HPDE6-E6E7 (cell line): Measurements from ENCODE around the gene TRPM6.

ENCODE experiments used
- DNase-seq: peaks from one replicate; pipeline ENCODE4 v3.0.0; 2011; ENCODE audit warnings: missing footprints; ENCODE audit errors: extremely low spot score

Gene TRPM6

GRCh38 chr9:74773886-74774479 lies 113.7 kb downstream of the TRPM6 start:
- peak; percentile 44 for DNase-seq

DNA sequence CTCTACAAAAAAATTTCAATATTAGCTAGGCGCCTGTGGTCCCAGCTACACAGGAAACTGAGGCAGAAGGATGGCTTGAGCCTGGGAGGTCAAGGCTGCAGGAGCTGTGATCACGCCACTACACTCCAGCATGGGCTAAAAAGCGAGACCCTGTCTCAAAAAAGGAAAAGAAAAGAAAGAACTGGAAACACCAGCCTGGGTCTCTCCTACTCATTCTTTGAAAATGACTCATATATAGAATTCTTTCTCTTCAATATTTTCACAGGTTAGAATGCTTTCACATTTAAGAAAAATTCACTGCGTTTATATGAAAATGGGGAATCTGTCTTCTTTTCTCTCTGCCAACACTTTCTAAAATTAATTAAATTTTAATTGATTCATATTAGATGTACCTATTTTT lies 115.6 kb downstream of the TRPM6 start:
- DNase-seq = no peak

DNA sequence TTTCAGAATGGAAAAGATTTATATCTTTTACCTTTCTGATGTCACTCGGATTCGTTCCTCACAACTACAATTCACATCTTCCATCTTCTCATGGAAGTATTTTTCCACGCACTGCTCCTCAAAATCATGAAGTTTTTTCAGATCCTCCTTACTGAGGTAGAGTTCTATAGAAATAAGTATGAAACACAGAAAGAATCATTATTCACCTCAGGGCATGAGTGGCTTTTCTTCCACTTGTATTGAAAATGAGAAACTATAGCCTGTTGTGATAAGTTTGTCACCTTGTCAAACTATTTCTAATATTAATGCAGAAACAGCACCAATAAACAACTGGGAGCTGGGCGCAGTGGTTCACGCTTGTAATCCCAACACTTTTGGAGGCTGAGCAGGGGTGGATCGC lies 116.0 kb downstream of the TRPM6 start:
- DNase-seq = no peak

- DNase-seq = no peak
These were observed 116.5 kb downstream of the TRPM6 start for GRCh38 chr9:74771262-74771585.

DNA sequence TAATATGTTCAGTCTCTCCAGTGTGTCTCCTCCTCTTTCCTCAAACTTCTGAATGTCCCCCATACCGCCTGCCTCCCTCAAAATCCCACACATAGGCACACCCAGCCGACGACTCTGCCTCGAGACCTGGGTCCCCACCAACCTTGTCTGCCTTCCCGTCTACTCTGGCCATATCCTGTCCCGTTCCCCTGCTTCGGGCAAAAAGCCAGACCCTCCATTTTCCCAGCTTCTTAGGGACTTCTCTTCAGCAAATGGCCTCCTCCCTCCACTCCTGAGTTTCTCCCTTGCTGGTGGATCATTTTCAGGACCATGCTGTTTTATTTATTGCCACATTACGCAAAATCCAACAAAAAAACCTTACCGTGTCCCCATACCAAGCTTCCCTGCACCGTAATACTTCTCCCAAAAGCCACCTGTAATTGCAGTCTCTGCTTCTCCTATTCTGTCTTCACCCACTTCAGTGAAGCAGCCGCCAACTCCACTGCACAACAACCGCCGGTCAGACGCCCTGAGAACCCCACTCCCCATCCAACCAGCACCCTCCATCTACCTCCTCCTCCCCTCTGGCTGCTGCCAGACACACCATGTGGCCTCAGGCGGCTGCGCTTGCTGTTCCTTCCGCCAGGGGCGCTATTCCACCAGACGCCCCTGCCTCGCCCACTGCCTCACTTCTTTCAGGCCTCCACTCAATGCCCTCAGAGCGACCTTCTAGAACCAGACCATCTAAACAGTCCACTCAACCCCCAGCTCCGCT lies 117.0 kb downstream of the TRPM6 start:
- DNase-seq = no peak

DNA sequence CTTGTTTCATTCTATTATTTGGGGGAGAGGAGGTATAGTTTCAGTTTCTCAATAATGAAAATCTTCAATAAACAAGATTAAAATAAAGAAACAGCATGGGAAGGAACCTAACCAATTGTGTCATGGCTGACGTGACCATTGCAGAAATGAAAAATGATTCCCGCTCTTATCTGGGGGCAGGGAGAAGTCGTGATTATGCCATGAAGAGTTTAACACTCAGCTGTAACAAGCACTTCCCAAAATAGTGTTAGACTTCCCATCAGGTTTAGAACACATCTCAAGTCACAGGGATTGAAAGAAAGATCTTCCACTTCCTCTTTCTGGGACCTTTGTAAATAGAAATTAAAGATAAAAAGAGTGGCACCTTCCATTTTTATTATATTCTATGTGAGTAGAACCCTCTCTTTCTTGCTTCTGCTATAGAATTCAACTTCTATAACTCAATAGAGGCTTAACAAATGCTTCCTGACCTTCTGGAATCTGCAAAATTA lies 122.2 kb downstream of the TRPM6 start:
- no peak for DNase-seq

DNA sequence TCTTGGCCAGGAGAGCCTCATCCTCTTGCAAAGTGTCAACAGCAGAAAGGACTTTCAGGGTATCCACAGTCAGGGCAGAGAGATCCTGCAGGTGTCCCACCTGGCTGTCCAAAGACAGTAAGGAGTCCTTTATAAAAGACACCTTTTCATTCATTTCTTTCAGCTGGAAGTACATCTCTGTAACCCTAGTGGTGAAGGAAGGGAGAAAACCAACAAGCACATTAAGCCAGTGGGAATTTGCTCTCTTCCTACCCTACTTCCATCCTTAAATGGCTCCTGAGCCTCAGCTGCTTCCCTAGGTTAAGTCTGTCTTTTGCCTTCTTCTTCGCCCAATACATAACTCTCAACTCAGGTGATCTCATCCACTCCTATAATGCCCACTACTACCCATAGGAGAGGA lies 124.8 kb downstream of the TRPM6 start:
- DNase-seq = no peak

GRCh38 chr9:74760031-74760700 lies 127.6 kb downstream of the TRPM6 start:
- DNase-seq = no peak

- DNase-seq = no peak
These were observed 131.7 kb downstream of the TRPM6 start for GRCh38 chr9:74755999-74756398.

DNA sequence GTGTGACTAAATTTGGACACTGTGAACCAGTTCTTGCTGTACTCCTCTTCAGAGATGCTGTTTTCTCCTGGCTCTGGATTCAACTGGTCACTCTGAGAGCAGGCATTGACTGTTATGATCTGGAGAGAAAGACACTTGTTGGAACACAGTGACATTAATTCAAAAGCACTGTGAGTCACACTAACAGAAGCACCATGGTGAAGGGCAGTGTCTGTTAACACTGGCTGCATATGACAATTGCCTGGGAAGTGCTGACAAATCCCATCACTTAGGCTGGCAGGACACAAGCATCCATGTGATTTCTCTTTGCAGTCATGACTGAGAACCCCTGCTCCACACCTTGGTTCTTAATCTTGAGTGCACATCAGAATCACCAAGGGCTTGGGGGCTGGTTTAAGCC lies 132.4 kb downstream of the TRPM6 start:
- DNase-seq = no peak

DNA sequence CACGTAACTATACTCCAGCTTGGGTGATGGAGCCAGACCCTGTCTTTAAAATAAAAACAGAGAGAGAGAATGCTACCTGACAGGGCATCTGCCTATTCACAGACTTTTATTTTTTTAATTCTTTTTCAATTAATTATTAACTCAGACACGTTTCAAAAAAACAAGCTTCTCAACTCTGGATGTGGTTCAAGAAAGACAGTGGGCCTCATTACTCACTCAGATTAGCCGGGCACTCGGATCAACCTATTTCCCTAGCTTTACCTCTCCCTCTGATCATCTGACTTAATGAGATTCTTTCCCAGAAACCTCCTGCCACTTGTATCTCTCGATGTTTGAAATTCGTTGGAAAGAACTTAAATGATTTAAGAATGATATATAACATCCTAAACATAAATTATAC lies 134.1 kb downstream of the TRPM6 start:
- no peak for DNase-seq

- DNase-seq = no peak
These were observed 138.8 kb downstream of the TRPM6 start for GRCh38 chr9:74748966-74749365.

DNA sequence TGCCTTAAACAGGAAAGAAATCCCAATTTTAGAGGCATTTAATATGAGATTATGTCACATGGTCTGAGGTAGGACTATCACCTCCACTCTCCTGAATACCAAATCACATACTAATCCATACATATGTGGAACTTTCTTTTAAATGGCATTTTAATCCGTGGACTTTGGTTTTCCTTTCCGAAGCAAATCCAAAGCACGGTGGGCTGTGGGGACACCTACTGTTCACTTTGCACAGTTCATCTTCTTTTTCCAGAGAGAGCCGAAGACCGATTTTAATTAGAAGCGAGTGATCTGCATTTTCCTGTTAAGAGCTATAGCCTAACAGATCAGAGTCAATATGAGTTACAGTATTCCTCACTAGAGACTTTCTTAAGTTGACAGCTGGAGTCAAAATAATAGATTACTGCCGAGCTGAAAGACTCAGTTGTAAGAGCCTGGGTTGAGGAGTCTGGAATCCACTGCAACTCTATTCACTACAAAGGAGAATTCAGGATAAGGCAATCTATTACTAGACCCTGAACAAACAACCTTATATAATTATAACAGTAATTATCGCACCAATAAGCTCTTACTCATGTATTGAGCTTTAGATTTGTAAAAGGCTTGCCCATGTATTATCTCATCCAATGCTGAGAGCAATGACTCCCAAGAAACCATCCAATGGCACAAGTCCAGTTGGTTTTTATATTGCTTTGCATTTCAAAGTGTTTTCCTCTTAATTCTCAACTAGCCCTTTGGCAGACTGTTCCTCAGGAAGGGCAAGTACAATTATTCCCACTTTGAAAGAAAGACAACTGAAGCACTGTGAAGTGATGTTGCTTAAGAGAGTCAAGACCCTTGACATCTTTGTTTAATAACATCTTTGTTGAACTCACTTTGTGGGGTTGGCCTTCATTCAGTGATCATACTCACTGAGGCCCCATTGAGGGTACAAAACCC lies 144.7 kb downstream of the TRPM6 start:
- peak; percentile 5 for DNase-seq

- no peak for DNase-seq
These were observed 145.4 kb downstream of the TRPM6 start for GRCh38 chr9:74742191-74742790.

DNA sequence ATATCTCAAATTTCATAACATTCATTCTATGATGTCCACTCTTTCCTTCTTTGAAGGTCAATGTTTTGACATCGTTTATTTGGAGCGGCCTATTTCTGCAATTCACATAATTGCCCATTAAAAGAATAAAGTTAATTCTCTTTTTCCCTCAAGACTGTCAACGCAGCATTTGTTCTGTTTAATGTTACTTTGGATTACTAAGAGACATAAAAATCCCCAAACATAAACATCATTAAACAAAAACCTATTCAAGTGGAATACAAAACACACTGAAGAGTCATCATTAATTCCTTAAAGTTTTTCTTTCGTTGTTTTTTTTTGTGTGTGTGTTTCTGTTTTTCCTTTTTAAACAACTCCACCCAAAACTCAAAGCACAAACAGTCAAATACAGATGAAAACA lies 151.1 kb downstream of the TRPM6 start:
- DNase-seq = no peak

GRCh38 chr9:74735761-74736160 lies 152.0 kb downstream of the TRPM6 start:
- DNase-seq = no peak

- no peak for DNase-seq
These were observed 158.5 kb downstream of the TRPM6 start for GRCh38 chr9:74729136-74729695.

DNA sequence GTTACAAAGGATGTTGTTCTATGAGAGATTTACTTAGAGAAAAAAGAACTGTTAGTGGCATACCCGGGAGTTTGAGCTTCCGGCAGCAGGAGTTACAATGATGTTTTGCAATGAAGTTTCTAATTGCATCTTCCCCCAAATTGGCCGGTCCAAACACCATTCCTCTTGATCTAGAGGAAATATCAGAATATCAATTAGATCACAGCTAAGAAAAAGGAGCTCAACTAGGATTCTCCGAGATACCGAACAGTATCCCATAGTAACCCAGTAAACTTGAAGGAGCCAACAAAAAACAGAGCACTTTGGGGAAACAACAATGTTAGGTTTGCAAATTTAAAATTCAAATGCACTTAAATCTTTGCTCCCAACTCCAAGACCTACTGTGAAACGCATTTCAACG lies 159.5 kb downstream of the TRPM6 start:
- no peak for DNase-seq

DNA sequence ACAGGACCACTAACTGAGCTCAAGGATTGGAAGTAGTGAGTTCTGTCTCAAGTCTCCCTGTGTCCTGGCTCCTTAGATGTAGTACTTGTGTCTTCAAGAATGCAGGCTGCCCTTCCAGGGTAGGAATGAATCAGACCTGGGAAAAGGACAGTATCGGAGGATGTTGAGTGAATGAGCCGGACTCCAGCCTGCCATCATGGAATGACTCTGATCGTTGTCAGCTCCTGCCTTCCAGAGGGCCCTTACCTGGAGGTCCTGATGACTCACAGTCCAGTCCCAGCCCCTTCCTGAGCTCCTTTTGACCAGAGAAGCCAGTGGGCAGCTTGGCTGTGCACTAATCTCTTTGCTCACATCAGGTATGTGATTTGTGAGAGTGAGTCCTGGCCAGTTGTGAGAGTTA lies 161.1 kb downstream of the TRPM6 start:
- DNase-seq = no peak

DNA sequence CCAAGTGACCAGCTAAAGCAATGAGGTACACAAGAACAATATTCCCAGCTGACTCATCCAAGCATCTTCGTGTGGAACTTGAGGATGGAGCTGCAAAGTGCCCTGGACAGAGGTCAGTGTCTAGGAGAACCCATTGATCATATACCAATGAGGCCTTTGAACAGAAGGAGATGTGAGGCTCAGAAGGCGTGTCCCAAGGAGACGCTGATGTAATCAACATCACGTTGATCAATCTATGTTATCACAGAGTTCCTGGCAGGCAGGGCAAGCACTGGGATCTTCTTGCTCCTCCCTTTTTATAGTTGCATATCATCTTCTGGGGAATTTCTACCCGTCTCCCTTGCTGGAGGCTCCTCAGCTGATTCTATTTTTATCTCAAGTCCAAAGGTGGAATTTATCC lies 163.4 kb downstream of the TRPM6 start:
- DNase-seq = no peak
